Caco-2 (cell line): ENCODE data around the gene SLC1A2. TPM values are rescaled to one million over a fixed set of nuclear protein-coding genes. Genes with fewer than 3 reads are reported as not detected.

ENCODE experiments used
- BruUV-seq: library from RNA; stranded (reverse); fragments of 400-500 nt; replicated peaks from 2 replicates; lab custom pipeline; 2021; lab: Mats Ljungman, UMichigan
- CTCF ChIA-PET: fragments of 300-600 bp; sonication (Branson Sonifier 250); formaldehyde crosslinking; loops from one replicate; lab custom pipeline; 2022; ENCODE audit warnings: antibody characterized with exemption; lab: Charles Lee
- POLR2A ChIA-PET: fragments of 300-600 bp; sonication (Branson Sonifier 250); formaldehyde crosslinking; loops from one replicate; lab custom pipeline; 2022; ENCODE audit warnings: antibody characterized with exemption; lab: Charles Lee
- DNase-seq, 2 experiments: peaks; one replicate each; pipeline versions ENCODE4 v3.0.0 to v3.0.0-alpha.2; 2020 to 2022
- H3K27me3 ChIP-seq: replicated peaks from 2 replicates; pipeline ENCODE4 v1.6.0; 2011; ENCODE audit warnings: low read length; ENCODE audit not compliant: control insufficient read depth, insufficient read depth
- H3K36me3 ChIP-seq: 2 replicates; pipeline ENCODE4 v1.5.1; 2011; ENCODE audit warnings: low read length; ENCODE audit not compliant: control insufficient read depth, insufficient read depth
- H3K4me1 ChIP-seq: fragments of 250-450 bp; sonication (Bioruptor Pico); 2 replicates; pipeline ENCODE4 v1.5.1; 2020; ENCODE audit warnings: mild to moderate bottlenecking
- H3K4me3 ChIP-seq: 2 replicates; pipeline ENCODE4 v1.5.1; 2011; ENCODE audit warnings: low read depth, mild to moderate bottlenecking, control low read depth, low read length
- H3K9me3 ChIP-seq: fragments of 250-450 bp; sonication (Bioruptor Pico); 2 replicates; pipeline ENCODE4 v1.5.1; 2020; ENCODE audit warnings: mild to moderate bottlenecking, moderate library complexity
- H3K27ac Mint-ChIP-seq: one replicate; pipeline ENCODE4 v1.8.0; 2022; ENCODE audit warnings: mixed read lengths; ENCODE audit not compliant: unreplicated experiment
- H3K27me3 Mint-ChIP-seq: one replicate; pipeline ENCODE4 v1.8.0; 2022; ENCODE audit warnings: mixed read lengths; ENCODE audit not compliant: insufficient read depth, unreplicated experiment
- H3K36me3 Mint-ChIP-seq: one replicate; pipeline ENCODE4 v1.8.0; 2022; ENCODE audit warnings: mild to moderate bottlenecking, mixed read lengths; ENCODE audit not compliant: insufficient read depth, unreplicated experiment
- H3K4me1 Mint-ChIP-seq: one replicate; pipeline ENCODE4 v1.8.0; 2022; ENCODE audit warnings: low read depth, mixed read lengths; ENCODE audit not compliant: unreplicated experiment
- H3K4me3 Mint-ChIP-seq: one replicate; pipeline ENCODE4 v1.8.0; 2022; ENCODE audit warnings: mild to moderate bottlenecking, moderate library complexity, mixed read lengths; ENCODE audit not compliant: unreplicated experiment
- H3K9me3 Mint-ChIP-seq: one replicate; pipeline ENCODE4 v1.8.0; 2022; ENCODE audit warnings: mixed read lengths; ENCODE audit not compliant: unreplicated experiment
- intact Hi-C: fragments of 100-400 bp; cut with micrococcal nuclease; formaldehyde crosslinking; loops from one replicate; pipeline ENCODE4 v1.10.0; 2022; ENCODE audit not compliant: unreplicated experiment
- total RNA-seq: library from RNA; stranded (reverse); gene quantifications from 2 replicates; pipeline ENCODE4 v1.2.3, GENCODE V29; 2022
- TF ChIP-seq, protein P1 (sequence below), 2 experiments: fragments of 200-600 bp in 1 of 2; IDR thresholded peaks; 1 replicate in 1 of 2; 2 replicates in 1 of 2; pipeline versions ENCODE4 v1.5.1 to v1.8.0; 2011 to 2022; ENCODE audit warnings: antibody characterized with exemption in 1 of 2, control low read depth in 1 of 2, inconsistent platforms in 1 of 2, low read depth in 1 of 2, low read length in 1 of 2, mild to moderate bottlenecking in 1 of 2, moderate library complexity in 1 of 2; ENCODE audit not compliant: insufficient read depth in 1 of 2, severe bottlenecking in 1 of 2, unreplicated experiment in 1 of 2

Gene SLC1A2
- total RNA-seq, 1 experiment from 2014 or later = 2.0 TPM

DNA sequence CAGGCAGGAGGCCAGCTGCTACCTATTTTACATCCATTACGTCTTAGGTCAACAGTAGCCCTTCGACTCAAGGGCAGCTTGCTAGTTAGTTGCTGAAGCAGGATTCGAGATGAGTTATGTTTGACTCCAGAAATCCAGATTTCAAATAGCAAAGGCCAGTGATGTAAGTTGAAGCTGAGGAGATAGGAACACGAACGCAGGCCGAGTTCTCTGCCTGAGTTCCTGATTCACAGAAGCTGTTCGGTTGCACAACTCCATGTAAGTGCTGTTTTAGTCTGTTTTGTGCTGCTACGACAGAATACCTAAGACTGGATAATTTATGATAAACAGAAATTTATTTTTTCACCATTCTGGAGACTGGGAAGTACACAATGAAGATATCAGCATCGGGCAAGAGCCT, 111.2 kb downstream of the SLC1A2 start:
- no peaks in the 10 kb centered on the region for H3K9me3 ChIP-seq
- intact Hi-C loops = loop anchor here (5.0 kb wide), 1 partner anchor 64 kb away; no protein-coding TSS in a partner anchor
- no peaks in the 10 kb centered on the region for H3K4me1 ChIP-seq
- no peak overlapping the region for H3K4me3 ChIP-seq
- TF ChIP-seq, protein P1, sequence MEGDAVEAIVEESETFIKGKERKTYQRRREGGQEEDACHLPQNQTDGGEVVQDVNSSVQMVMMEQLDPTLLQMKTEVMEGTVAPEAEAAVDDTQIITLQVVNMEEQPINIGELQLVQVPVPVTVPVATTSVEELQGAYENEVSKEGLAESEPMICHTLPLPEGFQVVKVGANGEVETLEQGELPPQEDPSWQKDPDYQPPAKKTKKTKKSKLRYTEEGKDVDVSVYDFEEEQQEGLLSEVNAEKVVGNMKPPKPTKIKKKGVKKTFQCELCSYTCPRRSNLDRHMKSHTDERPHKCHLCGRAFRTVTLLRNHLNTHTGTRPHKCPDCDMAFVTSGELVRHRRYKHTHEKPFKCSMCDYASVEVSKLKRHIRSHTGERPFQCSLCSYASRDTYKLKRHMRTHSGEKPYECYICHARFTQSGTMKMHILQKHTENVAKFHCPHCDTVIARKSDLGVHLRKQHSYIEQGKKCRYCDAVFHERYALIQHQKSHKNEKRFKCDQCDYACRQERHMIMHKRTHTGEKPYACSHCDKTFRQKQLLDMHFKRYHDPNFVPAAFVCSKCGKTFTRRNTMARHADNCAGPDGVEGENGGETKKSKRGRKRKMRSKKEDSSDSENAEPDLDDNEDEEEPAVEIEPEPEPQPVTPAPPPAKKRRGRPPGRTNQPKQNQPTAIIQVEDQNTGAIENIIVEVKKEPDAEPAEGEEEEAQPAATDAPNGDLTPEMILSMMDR (IDR thresholded peaks at IDR 0.05; ENCODE audit: insufficient read depth in 1 of 2, low read depth in 1 of 2, low read length in 1 of 2, severe bottlenecking in 1 of 2, unreplicated experiment in 1 of 2) = no peak
- DNase-seq = no peak
- no TSS peak for BruUV-seq
- no peaks in the 10 kb centered on the region for H3K36me3 ChIP-seq
- H3K27me3 ChIP-seq = no peaks in the 10 kb centered on the region
- no peak overlapping the region for H3K27ac Mint-ChIP-seq
- no peaks in the 10 kb centered on the region for H3K9me3 Mint-ChIP-seq
- H3K4me3 Mint-ChIP-seq = no peak overlapping the region
- ChIA-PET POLR2A (no interaction called here), CTCF (interaction anchor here (0.6 kb wide), 1 partner anchor 7 kb away, joined by 3 read pairs; no protein-coding TSS in a partner anchor)
- peaks cover 2% of the 10 kb centered on the region for H3K27me3 Mint-ChIP-seq
- no peaks in the 10 kb centered on the region for H3K36me3 Mint-ChIP-seq
- peaks cover 7% of the 10 kb centered on the region for H3K4me1 Mint-ChIP-seq

DNA sequence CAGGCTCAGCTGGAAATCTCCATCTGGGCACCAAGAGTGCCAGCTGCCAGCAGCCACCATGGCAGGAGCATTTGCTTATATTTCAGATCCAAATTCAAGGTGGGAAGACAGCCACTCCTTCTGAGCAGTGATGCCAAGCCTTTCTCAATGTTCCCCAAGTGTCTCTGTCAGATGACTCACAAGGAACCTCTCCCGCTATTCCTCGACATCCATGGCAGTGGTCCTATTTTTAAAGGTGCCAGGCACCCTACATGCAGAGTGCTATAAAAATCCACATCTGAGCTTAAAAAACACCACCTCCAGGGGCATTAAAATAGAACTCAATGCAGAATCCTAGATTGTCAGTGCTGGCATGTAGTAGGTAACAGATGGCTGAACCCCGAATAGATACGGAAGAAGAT, 112.1 kb downstream of the SLC1A2 start:
- no TSS peak for BruUV-seq
- Mint-ChIP-seq H3K27me3 (peaks cover 2% of the 10 kb centered on the region), H3K27ac (no peak overlapping the region), H3K4me1 (peaks cover 7% of the 10 kb centered on the region), H3K36me3 (no peaks in the 10 kb centered on the region), H3K4me3 (no peak overlapping the region), H3K9me3 (peaks cover 8% of the 10 kb centered on the region)
- Histone ChIP-seq H3K4me3 (no peak overlapping the region), H3K27me3 (no peaks in the 10 kb centered on the region), H3K9me3 (no peaks in the 10 kb centered on the region), H3K36me3 (no peaks in the 10 kb centered on the region), H3K4me1 (no peaks in the 10 kb centered on the region)
- TF ChIP-seq, protein P1 (IDR thresholded peaks at IDR 0.05; ENCODE audit: insufficient read depth in 1 of 2, low read depth in 1 of 2, low read length in 1 of 2, severe bottlenecking in 1 of 2, unreplicated experiment in 1 of 2) = no peak
- ChIA-PET POLR2A (no interaction called here), CTCF (no interaction called here)
- intact Hi-C loops = loop anchor here (5.0 kb wide), 1 partner anchor 65 kb away; no protein-coding TSS in a partner anchor
- DNase-seq = no peak

DNA sequence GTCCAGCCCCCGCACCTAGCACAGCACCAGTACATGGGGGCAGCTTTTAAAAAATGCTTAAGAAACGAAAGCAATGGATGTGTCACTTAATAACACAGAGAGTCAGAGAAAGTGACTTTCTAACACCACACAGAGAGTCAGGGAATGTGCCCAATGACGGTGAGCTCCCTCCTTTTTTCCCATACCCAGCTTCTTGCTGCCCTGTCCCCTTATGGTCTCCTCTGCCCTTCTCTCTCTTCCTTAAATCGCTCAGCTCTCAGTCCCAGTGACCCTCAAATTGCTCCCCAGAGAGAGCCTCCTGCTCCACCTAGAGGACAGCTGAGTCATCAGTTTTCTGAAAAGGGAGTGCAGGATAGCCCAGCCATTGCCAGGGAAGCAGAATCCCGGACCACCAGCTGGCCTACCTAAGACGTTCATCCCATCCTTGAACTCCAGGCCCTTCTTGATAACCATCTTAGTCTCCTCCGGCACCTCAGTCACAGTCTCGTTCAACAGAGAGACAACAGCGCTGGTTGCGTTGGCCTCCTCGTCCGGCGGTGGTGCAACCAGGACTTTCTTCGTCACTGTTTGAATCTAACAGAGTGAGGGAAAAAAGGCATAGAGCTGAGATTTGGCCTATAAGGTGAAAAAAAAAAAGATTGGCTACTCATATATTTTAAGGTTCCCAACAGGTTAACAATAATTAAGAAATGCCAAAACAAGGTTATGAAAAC, 113.5 kb downstream of the SLC1A2 start:
- peaks cover 9% of the 10 kb centered on the region for H3K9me3 Mint-ChIP-seq
- ChIA-PET CTCF (interaction anchor here (0.6 to 1.9 kb wide), 7 partner anchors 44 to 503 kb away, joined by 3 to 6 read pairs (median 4); partner anchors contain the start of genes APIP and PDHX), POLR2A (no interaction called here)
- intact Hi-C loops = loop anchor here (1.0 to 5.0 kb wide), 4 partner anchors 66 to 380 kb away; no protein-coding TSS in a partner anchor
- Histone ChIP-seq H3K9me3 (no peaks in the 10 kb centered on the region), H3K4me1 (no peaks in the 10 kb centered on the region), H3K4me3 (no peak overlapping the region), H3K36me3 (no peaks in the 10 kb centered on the region), H3K27me3 (no peaks in the 10 kb centered on the region)
- TF ChIP-seq, protein P1 (IDR thresholded peaks at IDR 0.05; ENCODE audit: insufficient read depth in 1 of 2, low read depth in 1 of 2, low read length in 1 of 2, severe bottlenecking in 1 of 2, unreplicated experiment in 1 of 2) = peak; percentile 68 to 85
- peak; percentile 53 to 62 for DNase-seq
- H3K4me1 Mint-ChIP-seq = peaks cover 7% of the 10 kb centered on the region
- no TSS peak for BruUV-seq
- H3K27ac Mint-ChIP-seq = peak overlapping the region; percentile 56
- peaks cover 2% of the 10 kb centered on the region for H3K27me3 Mint-ChIP-seq
- no peaks in the 10 kb centered on the region for H3K36me3 Mint-ChIP-seq
- no peak overlapping the region for H3K4me3 Mint-ChIP-seq
